Stimulated activated CD4-positive, alpha-beta T cell treated with anti-CD3 and anti-CD28 coated beads, Interleukin-4, amount 100 ng/mL, for 4 hours (primary cell): Measurements from ENCODE around the gene WDR91.
"Not testable (repeated sequence)": the region's sequence is repeated elsewhere in the genome, so short reads cannot be mapped to it uniquely, and the experiment has no call there.

Source experiments
- DNase-seq, 2 experiments: peaks; one replicate each; pipeline ENCODE4 v3.0.0-alpha.2; 2020

Gene WDR91

GRCh38 chr7:135175931-135176330 lies 35.4 kb downstream of the WDR91 start:
- no peak for DNase-seq

GRCh38 chr7:135174941-135175340 lies 36.4 kb downstream of the WDR91 start:
- no peak for DNase-seq

GRCh38 chr7:135173916-135174315 lies 37.4 kb downstream of the WDR91 start:
- DNase-seq, result not testable (repeated sequence)

- not testable (repeated sequence) for DNase-seq
These were observed 39.6 kb downstream of the WDR91 start for GRCh38 chr7:135171581-135172291.

- DNase-seq, result not testable (repeated sequence)
These were observed 40.3 kb downstream of the WDR91 start for GRCh38 chr7:135170998-135171481.

- DNase-seq, result peak; percentile 86 to 93
These were observed 40.9 kb downstream of the WDR91 start, which contains the start of gene CYREN for GRCh38 chr7:135170274-135170997. CYREN (minus strand) TSS chr7:135170707; CDS start chr7:135168922, 1,785 bp downstream.

- no peak for DNase-seq
These were observed 41.4 kb downstream of the WDR91 start for GRCh38 chr7:135169964-135170273.

- peak; percentile 52 to 62 for DNase-seq
These were observed 42.0 kb downstream of the WDR91 start for GRCh38 chr7:135169141-135169963.

GRCh38 chr7:135168489-135169140 lies 42.7 kb downstream of the WDR91 start:
- no peak for DNase-seq

GRCh38 chr7:135168001-135168400 lies 43.3 kb downstream of the WDR91 start:
- DNase-seq, result peak in 1 of 2 experiments; percentile 37

- DNase-seq, result no peak
These were observed 43.9 kb downstream of the WDR91 start for GRCh38 chr7:135167365-135167917.

- DNase-seq, result no peak
These were observed 44.9 kb downstream of the WDR91 start for GRCh38 chr7:135166338-135166990.

GRCh38 chr7:135165862-135166261 lies 45.5 kb downstream of the WDR91 start:
- DNase-seq, result no peak

GRCh38 chr7:135164357-135165061 lies 46.8 kb downstream of the WDR91 start:
- no peak for DNase-seq

GRCh38 chr7:135162382-135163001 lies 48.8 kb downstream of the WDR91 start:
- no peak for DNase-seq

- no peak for DNase-seq
These were observed 49.7 kb downstream of the WDR91 start for GRCh38 chr7:135161669-135162068.

GRCh38 chr7:135160858-135161653 lies 50.3 kb downstream of the WDR91 start:
- DNase-seq, result no peak

GRCh38 chr7:135160098-135160857 lies 51.0 kb downstream of the WDR91 start:
- DNase-seq, result no peak
